ENCODE data around the gene TAGLN2.

DNA sequence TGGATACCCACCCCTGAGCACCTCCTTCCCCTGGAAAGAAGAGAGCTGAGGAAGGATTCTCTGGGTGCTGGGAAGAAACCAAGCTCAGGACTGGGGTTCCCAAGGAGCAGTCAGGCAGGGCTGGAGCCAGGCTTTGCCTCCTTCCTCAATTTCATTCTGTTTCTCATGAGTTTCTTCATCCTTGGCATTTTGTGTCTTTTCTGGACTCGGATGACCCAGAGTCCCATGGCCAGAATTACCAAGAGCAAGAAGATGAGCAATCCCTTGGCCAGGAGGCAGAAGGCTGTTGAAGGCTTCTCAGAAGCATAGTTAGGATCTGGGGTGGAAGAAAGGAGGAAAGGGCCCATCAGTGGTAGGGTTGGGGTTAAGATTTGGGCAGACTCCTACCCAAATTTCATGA is 26.2 kb upstream of the TAGLN2 start:
- TF ChIP-seq POLR2A (IDR thresholded peaks at IDR 0.05) = no peak
- TF ChIP-seq, protein P1, sequence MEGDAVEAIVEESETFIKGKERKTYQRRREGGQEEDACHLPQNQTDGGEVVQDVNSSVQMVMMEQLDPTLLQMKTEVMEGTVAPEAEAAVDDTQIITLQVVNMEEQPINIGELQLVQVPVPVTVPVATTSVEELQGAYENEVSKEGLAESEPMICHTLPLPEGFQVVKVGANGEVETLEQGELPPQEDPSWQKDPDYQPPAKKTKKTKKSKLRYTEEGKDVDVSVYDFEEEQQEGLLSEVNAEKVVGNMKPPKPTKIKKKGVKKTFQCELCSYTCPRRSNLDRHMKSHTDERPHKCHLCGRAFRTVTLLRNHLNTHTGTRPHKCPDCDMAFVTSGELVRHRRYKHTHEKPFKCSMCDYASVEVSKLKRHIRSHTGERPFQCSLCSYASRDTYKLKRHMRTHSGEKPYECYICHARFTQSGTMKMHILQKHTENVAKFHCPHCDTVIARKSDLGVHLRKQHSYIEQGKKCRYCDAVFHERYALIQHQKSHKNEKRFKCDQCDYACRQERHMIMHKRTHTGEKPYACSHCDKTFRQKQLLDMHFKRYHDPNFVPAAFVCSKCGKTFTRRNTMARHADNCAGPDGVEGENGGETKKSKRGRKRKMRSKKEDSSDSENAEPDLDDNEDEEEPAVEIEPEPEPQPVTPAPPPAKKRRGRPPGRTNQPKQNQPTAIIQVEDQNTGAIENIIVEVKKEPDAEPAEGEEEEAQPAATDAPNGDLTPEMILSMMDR (IDR thresholded peaks at IDR 0.05) = no peak
- TF ChIP-seq POLR2AphosphoS5 (IDR thresholded peaks at IDR 0.05) = no peak

Measured in transverse colon (tissue), 4 donors.